GM19035 (cell line): ENCODE results near the gene HOXA9.

Experiments used
- ATAC-seq: cut with Tn5 transposase; IDR thresholded peaks from one replicate; pipeline ENCODE4 v1.9.1; 2021; ENCODE audit not compliant: unreplicated experiment

Gene HOXA9

DNA sequence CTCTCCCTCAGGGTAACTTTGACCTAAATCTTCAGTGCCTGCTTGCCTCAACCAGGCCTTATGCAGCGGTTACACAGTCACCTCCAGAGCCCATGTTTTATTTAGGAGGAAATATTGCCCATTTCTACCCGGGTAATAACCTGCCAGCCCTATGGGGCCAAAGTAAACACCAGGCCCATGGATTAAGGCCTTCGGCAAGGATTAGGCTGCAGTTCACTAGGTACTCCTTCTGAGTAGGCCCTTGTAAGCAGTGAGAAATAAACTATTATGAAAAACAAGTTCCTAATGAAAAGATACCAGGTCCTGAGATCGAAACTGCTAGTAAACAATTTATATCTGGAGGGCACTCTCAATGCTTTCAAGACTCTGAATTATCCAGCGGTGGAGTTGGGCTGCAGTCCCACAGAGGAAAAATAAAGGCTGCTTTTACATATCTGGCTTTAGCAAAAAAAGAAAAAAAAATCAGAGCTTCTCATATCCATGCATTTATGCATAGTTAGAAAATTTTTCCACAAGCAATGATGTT is 12.5 kb upstream of the HOXA9 start:
- ATAC-seq: no peak

DNA sequence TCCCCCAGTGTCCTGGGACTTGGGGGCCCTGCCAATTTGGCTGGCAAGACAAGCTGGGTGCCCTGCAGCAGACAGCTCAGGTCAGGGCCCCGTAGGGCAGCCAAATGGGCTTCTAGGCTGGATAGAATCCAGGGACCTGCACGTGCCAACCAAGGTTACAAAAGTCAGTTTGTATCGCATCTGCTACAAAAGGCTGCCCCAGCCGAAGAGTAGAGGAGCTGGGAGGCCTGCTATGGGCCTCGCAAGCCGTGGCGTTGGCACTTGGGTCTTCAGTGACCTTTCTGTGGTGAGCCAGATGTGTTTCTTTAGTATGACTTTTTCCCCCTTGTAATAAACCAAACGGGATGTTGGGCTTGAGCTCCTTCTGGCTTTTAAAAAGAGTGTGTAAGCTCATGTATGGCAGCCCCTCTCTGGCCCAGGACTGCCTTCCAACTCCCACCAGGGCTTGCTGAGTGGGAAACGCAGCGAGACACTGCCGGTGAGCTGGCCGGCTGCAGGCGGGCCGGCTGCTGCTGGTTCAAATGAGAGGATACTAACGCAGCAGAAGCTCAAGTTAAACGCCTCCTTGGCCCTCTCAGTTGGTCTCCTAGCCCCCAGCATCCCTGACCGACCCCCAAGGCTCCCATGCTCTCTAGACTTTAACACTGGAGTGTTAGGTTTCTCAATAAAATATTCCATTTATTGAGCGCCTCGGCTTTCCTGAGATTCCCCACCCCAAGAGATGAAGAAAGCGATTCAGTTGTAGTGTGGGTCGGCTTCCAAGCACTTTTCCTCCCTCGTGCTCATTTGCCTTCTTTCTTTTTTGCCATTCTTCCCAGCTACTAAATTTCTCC is 11.8 kb upstream of the HOXA9 start:
- no peak for ATAC-seq

DNA sequence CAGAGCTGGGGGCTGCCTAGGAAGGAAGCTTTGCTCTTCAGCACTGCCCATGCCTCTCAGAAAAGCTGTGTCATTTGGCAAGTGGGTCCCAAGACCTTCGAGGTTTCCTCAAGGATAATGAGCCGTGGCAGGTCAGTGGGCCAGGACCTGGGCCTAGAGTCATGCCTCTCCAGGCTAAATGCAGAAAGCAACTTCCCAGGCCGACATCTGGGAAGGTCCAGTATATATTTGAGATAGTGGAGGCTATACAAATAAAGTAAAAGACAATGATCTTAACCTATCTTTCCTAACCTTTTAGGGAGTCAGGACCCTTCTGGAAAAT is 11.1 kb upstream of the HOXA9 start:
- ATAC-seq: no peak

DNA sequence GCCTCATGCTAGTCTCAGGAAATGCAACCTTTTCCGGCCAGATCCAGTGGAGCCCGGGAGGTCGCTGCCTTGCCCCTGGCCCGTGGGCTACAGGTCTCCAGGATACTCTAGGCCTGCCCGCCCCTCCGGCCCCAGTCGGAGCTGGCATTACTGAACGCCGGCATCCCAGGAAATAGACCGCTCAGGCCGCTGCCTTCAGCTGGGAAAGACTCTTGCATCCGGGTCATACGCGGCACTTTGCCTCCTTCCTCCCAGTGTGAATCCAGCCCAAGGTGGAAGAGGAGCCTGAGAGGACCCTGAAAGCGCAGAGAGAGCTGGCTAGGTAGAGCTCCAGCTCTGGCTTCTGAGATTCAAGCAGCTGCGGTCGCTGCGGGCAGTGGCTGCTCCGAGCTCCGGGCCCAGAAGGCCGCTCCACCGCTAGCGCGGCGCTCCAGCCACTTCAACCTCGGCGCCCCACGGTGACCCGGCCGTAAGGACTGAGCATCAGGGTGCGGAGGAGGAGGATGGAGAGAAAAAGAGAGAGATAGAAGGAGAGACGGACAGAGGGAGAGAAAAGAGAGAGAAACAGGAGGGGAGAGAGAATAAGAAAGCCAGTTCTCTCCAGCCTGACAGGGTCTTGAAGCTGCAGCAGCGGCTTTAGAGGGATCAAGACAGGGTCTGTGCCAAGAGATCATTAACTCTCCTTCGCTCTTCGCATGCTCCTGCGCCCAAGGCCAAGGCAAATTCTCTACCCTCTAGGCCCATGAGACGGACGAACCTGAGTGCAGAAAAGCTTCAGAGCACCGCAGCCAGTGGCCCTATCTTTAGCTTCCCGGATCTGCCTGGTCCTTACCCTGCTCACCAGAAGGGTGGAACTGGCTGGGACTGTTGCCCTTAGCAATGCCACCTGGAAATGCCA is 10.5 kb upstream of the HOXA9 start:
- no peak for ATAC-seq

DNA sequence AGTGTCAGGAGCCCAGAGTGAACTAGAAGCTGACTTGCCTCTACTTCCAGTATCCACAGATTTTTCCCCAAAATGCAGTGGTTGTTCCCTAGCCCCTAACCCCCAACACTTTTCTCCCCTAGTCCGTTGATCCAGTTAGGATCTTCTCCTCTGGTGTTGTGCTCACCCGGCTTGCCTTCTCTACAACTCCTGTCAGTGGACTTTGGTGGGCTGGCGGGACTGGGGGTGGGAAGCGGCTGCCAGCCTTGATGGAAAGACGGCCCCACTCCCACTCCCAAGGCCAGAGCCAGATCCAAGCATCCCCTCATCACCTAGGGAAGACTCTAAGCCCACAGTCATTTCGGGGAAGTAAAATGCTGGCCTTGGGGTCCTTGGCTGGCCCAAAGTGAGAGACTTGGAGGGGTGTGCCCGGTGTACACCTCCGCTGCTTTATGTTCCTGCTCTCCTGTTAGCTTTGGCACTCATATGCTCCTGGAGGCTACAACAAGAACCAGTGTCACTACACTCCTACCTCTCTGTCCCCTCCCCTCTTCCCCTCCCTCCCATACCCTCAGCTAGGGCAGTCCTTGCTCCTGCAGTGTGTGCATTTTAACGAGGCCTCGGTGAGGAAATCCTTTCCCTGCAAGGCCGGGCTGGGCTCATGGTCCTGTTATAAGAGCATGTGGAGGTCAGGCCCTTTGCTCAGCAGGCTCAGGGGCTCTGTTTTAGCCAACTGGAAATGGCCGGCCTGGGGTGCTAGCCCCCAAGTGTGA is 9.7 kb upstream of the HOXA9 start:
- ATAC-seq: no peak

DNA sequence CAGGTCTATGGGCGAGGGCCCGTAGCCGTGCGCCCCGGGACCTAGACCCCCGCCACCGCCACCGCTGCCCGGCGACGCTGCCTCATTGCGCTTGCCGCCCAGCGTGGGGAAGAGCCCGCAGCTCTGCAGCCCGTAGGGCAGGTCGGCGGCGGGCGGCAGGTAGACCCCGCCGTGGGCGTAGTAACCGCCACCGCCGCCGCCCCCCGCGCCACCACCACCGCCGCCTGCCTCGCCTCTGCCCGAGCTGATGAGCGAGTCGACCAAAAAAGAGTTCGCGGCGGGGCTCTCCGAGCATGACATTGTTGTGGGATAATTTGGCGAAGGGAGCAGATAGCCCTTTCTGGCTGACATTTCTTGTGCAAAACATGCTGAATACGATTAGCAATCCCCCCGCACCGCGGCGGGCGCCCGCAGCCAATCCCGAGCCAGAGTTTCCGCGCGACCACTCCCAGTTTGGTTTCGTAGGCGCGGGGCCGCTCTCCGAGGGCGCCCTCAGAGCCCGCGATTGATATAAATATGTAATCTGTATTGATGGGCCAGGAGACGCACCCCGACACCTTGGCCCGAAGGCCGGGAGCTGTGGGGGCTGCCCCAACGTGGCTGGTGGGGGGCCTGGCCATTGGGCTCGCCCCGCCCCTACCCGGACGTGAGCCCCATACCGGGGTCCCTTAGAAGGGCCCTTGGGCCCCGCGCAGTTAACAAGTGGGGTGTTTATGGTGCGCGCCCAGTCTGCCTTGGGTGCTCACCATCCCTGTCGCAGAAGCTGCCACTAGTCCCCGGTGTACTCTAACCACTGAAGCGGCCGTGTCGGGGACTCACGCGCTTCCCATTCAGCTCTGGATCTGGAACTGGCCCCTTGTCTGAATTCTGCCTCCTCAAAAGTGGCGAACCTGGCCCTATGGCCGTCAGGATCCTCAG is 8.9 kb upstream of the HOXA9 start, which contains the start of gene HOXA10:
Gene HOXA10 (minus strand): TSS at position 365 of the 918 bp plus-strand sequence. CDS start 14 bp downstream, at position 351.
- ATAC-seq: no peak

DNA sequence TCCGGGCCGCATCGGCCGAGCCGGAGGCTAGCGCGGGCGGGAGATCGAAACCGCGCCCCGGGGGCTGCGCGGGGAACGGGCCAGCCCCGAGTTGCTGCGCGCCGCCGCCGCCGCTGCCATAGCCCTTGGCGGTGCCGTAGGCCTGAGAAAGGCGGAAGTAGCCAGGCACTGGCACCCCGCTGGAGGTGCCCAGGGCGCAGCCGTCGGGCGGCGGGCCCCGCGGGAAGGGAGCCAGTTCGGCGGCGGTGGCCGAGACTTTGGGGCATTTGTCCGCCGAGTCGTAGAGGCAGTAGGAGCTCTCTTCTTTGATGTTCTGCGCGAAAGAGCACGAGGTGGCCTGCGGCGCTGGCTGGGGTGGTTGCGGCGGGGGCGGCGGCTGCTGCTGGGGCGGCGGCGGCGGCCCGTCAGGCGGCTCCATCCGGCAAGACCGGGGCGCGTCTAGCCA is 8.2 kb upstream of the HOXA9 start:
- ATAC-seq: no peak

DNA sequence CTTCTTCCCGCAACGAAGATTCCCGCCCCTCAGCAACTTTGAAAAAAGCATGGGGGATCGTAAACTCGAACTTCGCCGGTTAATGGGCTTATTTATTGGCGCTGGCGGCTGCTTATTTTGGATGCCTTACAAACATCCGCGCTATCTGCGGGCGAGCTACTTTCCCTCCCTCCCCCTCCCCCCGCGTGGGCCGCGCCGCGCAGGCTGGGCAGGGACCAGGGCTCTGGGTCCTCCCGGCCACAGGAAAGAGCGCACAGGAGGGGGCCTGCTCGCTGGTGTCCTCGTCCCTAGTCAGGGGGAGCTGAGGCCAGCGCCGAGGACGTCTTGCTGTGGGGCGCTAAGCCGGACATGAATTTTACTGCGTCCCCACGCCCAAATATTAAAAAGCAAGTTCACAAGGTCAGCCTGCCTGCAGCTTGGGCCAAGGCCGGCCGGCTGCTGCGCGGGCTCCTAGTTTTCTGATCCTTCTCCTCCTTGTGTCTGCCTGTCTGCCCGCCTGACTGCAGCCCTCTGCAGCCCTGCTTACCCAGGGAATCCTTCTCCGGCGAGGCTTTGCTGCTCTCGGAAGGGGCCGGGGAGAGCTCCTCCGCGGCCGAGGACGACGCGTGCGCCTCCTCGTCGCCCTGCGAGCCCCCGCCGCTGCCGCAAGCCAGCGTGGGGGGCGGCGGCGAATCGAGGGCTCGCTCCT is 7.6 kb upstream of the HOXA9 start:
- ATAC-seq: no peak

DNA sequence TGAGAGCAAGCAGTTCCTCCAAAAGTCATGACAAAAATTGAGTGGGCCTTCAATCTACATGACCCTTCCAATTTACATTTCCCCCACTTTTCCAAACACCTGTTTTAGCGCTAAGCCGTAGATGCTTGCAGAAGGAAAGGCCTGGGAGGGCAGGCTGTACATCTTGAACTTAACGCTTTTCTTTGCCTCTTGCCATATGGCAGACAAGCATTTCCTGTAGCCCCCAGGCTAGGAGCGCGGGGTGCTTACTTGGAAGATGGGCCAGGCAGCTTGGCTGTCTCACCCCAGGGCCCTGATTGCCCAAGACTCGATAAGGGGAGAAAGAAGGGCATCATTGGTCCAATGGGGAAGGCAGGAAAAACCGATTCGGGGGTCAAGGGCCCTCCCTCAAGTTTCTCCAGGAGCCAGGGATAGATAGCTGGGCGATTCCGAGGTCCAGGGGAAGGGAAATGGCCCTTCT is 7.0 kb upstream of the HOXA9 start:
- ATAC-seq: no peak

DNA sequence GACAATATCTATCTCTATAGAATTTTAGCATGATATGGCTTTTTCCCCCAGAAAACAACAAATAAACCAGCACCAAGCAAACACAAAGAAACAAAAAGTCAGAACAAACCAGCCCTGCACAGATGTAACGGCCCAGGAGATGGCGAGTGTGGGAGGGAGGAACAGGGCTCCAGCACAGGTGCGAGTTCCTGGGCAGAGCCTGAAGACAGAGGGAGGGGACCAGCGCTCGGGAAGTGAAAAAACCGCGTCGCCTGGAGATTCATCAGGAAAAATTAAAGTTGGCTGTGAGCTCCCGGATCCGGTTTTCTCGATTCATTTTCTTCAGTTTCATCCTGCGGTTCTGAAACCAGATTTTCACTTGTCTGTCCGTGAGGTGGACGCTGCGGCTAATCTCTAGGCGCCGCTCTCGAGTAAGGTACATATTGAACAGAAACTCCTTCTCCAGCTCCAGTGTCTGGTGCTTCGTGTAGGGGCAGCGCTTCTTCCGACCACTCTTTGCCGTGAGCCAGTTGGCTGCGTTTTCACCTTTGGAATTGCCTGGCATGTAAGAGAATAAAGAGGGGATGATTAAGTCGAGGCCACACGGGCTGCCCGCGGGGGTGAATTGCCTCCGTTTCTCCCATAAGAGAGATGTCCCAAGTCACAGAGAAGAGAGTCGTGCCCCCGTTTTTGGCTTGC is 6.4 kb upstream of the HOXA9 start:
- no peak for ATAC-seq

DNA sequence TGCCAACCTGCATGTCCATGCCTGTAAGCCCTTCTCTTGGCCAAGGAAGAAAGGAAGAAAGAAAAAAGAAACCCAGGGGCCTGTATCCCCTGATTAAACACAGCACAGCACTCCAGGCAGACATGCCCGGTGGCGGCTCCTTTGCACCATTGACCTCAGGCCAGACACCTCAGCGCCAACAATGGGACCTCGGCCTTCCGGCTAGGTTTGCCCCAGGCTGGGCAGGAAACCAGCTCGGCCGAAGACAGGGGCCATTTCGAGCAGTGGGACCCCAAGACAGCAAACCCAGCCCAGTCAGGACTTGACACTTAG is 5.9 kb upstream of the HOXA9 start:
- ATAC-seq: no peak

DNA sequence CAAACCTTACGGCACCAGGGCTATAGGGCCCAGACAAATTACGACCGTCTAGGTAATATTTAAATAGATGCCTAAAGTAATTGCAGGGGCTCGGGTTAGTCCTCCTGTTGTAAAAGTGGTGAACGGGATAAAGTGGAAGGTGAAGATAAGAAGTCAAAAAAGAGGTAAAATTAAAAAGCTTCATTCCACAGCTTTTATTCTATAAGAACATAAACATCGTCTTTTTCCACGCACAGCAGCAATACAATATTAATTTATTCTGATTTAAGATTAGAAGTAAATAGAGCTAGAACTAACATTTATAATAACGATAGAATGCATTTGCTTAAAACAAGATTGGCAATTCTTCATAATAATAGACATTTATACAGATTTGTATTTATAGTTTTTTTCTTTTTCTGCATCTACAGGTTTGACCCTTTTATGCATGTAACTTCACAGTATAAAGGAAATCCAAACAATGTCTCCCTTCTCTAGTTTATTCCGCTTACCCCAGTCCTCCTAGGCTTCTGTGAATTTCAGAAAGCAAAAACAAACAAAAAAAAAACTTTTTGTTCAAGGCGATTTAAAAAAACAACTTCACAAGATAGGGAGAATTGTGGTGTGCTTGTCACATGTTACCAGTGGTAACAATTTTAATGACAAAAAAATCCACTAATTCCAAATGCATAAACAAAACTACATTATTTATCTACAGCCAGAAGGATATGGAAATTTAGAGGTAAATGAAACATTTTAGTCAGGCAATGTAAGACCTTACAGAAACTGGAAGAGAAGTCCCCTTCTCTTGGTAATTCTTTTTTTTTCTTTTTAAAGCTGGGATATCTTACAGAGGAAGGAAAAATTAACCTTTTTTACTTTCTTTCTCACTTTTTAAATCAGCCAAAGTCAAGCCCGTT is 5.3 kb upstream of the HOXA9 start:
- no peak for ATAC-seq

DNA sequence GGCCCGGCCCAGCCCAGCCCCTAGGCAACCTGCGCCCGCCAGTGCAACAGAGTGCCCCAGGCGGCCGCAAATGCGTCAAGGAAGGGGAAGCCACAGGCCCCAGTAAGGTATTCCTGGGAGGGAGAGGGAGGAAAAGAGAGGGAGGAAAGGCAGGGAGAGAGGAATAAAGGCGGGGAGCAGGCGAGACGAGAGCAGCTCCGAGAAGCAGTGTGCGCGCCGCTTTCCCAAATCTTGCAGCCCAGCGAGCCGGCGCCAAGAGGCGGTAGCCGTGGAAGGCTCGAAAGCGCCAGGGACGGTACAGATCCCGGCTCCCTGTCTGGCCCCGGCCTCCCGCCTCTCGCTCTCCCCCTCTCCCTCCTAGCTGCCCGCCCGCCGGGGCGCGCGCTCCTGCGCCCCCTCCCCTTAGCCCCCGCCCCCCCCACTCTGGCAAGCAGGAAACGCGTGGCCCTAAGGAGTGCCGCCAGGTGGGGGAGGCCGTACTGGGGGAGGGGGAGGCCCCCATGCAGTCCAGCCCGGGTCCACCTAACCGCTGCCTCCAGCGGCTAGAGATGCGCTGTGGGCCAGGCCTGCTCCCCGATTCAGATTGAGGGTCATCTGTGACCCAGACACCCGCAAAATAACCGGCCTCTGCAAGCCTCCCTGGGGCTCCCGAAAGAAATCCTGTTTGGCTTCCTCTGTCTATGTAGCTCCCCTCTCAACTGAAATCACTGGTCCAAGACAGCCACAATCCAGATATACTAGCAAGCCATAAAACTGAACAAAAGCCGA is 4.5 kb upstream of the HOXA9 start:
- ATAC-seq: no peak

DNA sequence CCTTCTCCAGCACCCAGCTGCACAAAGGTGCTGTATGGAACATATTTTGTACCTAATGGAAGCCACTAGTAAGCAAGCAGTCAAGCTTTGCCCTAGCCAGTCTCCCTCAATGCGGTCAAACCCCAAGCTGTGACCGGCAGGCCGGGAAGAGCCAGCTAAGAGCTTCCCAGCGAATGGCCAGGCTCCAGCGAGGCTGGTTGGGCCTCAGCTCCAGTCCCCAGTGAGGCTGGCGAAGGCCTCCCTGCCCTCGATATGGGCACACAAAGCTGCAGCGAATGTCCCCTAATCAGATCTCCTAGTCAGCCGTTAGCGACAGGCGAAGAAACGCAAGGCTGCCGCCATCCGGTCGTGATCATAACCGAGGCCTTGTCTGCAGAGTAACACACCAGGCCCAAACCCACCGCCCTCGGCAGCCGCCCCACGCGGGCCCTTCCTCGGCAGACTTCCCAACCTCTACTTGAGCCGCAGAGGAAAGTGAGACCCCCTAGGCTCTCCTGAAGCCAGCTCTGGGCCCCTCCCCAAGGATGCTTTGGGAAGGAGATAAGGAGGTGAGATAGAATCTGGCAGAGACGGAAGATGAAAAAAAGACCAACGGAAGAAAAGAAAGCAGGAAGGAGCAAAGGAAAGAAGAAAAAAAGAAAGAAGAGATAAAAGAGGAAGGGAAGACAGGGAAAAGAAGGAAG is 3.1 kb upstream of the HOXA9 start:
- no peak for ATAC-seq

DNA sequence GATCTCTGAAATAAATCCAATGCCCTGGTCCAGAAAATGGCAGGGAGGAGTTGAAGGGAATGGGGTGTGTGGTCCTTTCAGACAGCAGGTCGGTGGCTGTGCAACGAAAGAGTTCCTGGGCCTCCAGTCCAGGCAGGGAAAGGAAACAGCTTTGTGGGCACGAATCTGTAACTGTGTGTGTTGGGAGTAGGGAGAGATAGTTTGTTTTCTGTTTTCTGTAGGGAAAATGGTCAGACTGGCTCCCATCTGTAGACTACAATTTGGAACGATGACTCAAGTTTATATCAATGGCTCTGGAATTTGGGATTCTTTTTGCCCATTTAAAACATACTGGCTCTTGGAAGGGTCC is 2.6 kb upstream of the HOXA9 start:
- ATAC-seq: no peak

DNA sequence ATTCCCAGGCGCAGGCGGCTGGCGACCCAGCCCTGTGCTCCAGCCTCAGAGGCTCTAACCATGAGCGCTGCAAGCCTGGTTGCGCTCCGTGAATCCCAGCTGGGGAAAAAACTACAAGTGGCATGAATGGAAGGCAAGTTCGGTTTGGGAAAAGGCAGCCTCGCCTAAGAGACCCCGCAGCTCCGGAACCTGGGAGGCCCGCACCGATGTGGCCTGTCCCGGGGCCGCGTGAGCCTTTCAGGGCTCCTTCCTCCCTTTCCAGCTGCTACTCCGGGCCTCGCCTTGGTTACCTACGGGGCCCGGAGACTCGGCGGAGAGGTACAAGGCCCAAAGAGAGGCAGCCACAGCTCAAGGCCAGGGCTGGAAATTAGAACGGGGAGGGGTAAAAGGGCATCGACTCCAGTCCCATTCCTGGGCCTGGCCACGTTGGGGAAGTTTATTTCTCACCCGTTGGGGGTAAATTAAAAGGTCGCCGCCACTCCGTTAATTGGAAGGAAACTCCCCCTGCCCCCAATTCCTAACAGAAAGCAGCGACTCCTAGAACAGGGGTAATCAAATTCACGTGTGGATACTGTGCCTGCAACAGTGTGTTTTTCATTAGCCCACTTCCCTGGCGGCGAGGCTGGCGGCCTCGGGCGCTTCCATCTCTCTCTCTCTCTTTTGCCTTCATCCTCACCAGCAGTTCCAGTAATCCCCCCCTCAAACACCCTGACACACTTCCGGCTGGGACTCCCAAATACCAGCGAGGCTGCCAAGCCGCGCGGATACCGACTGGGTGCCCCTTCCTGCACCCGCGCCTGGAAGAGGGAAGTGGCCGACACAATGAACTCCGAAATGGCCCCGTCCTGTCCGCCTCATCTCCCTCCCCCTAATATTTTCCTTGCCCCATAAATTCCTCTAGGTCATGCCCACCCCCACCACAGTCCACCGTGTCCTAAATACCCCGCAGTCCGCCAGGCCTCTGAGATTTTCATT is 1.5 kb upstream of the HOXA9 start:
- no peak for ATAC-seq
